HG03565 (cell line): ENCODE results near the gene BRD4.

Experiments
- ATAC-seq: cut with Tn5 transposase; IDR thresholded peaks from one replicate; pipeline ENCODE4 v1.9.1; 2021; ENCODE audit warnings: mild to moderate bottlenecking, moderate library complexity; ENCODE audit not compliant: unreplicated experiment

Gene BRD4

GRCh38 chr19:15316498-15316897 is 15.8 kb downstream of the BRD4 start:
- ATAC-seq: no peak

GRCh38 chr19:15315101-15315500 is 17.2 kb downstream of the BRD4 start:
- ATAC-seq: no peak

GRCh38 chr19:15313649-15314279 is 18.6 kb downstream of the BRD4 start:
- no peak for ATAC-seq

- no peak for ATAC-seq
Observed at GRCh38 chr19:15307169-15307568, 25.2 kb downstream of the BRD4 start.

- ATAC-seq: no peak
Observed at GRCh38 chr19:15305582-15306334, 26.6 kb downstream of the BRD4 start.

- no peak for ATAC-seq
Observed at GRCh38 chr19:15304140-15304705, 28.1 kb downstream of the BRD4 start.

GRCh38 chr19:15303105-15303780 is 29.1 kb downstream of the BRD4 start:
- no peak for ATAC-seq

- ATAC-seq: no peak
Observed at GRCh38 chr19:15300533-15301197, 31.7 kb downstream of the BRD4 start.

- ATAC-seq: no peak
Observed at GRCh38 chr19:15299568-15300409, 32.5 kb downstream of the BRD4 start.

- no peak for ATAC-seq
Observed at GRCh38 chr19:15298847-15299567, 33.3 kb downstream of the BRD4 start.

GRCh38 chr19:15297416-15298224 is 34.7 kb downstream of the BRD4 start:
- no peak for ATAC-seq

GRCh38 chr19:15296841-15297415 is 35.4 kb downstream of the BRD4 start:
- ATAC-seq: no peak

- ATAC-seq: no peak
Observed at GRCh38 chr19:15296353-15296752, 36.0 kb downstream of the BRD4 start.

- no peak for ATAC-seq
Observed at GRCh38 chr19:15294561-15294990, 37.8 kb downstream of the BRD4 start.

- no peak for ATAC-seq
Observed at GRCh38 chr19:15293781-15294491, 38.4 kb downstream of the BRD4 start.

GRCh38 chr19:15292847-15293582 is 39.3 kb downstream of the BRD4 start:
- ATAC-seq: no peak

GRCh38 chr19:15292140-15292539 is 40.2 kb downstream of the BRD4 start:
- no peak for ATAC-seq
